Suprapubic skin (tissue), 4 donors: ENCODE measurements around the gene FOXE3. TPM values are rescaled to one million over a fixed set of nuclear protein-coding genes. Genes with fewer than 3 reads are reported as not detected.

Experiments used
- DNase-seq, 2 donors: peaks; one replicate each; pipeline ENCODE4 v3.0.0-alpha.2; 2019; ENCODE audit warnings: low spot score in 2 of 2
- H3K27ac ChIP-seq: fragments of 200-600 bp; sonication (generic); one replicate; pipeline ENCODE4 v1.5.1; 2019
- H3K27me3 ChIP-seq: fragments of 200-600 bp; sonication (generic); one replicate; pipeline ENCODE4 v1.5.1; 2019
- H3K36me3 ChIP-seq: fragments of 200-600 bp; sonication (generic); one replicate; pipeline ENCODE4 v1.5.1; 2019
- H3K4me1 ChIP-seq: fragments of 200-600 bp; sonication (generic); one replicate; pipeline ENCODE4 v1.5.1; 2019
- H3K4me3 ChIP-seq: fragments of 200-600 bp; sonication (generic); one replicate; pipeline ENCODE4 v1.5.1; 2019; ENCODE audit warnings: mild to moderate bottlenecking
- H3K9me3 ChIP-seq: fragments of 200-600 bp; sonication (generic); one replicate; pipeline ENCODE4 v1.5.1; 2019
- CTCF ChIP-seq, 2 donors: fragments of 200-600 bp in 1 of 2; fragments of 450-650 bp in 1 of 2; sonication (generic) in 1 of 2; IDR thresholded peaks; one replicate each; pipeline ENCODE4 v1.5.1; 2016 to 2019; ENCODE audit warnings: antibody characterized with exemption in 2 of 2, mild to moderate bottlenecking in 1 of 2, moderate library complexity in 1 of 2
- EP300 ChIP-seq: sonication (generic); formaldehyde crosslinking; IDR thresholded peaks from one replicate; pipeline ENCODE4 v1.6.1; 2017; ENCODE audit warnings: antibody characterized with exemption
- POLR2A ChIP-seq, 2 donors: fragments of 450-650 bp; IDR thresholded peaks; one replicate each; pipeline ENCODE4 v1.6.1; 2017; ENCODE audit warnings: antibody characterized with exemption in 2 of 2, mild to moderate bottlenecking in 2 of 2, moderate library complexity in 2 of 2
- POLR2AphosphoS5 ChIP-seq, 3 donors: sonication (generic); formaldehyde crosslinking; IDR thresholded peaks; one replicate each; pipeline ENCODE4 v1.6.1; 2017; ENCODE audit warnings: antibody characterized with exemption in 3 of 3
- WGBS: methylation state at CpG from one replicate; pipeline ENCODE4 v1.1.5; 2018; 5-methylcytosine and 5-hydroxymethylcytosine counted together
- total RNA-seq, 4 donors: library from RNA; depleted of rRNA; stranded (reverse); fragments of >200 nt; gene quantifications; one replicate each; pipeline ENCODE4 v1.1.0, GENCODE V29; 2016

The FOXE3 gene
- total RNA-seq, 4 donors from 2014 or later, result not detected

- peaks cover 97% of the 10 kb centered on the region for H3K27me3 ChIP-seq
- H3K9me3 ChIP-seq, result no peaks in the 10 kb centered on the region
- TF ChIP-seq EP300 (no peak), POLR2AphosphoS5 (IDR thresholded peaks at IDR 0.05) (no peak), CTCF (IDR thresholded peaks at IDR 0.05) (no peak), POLR2A (IDR thresholded peaks at IDR 0.05) (no peak)
- no peak for DNase-seq
- no peak overlapping the region for H3K27ac ChIP-seq
- H3K4me3 ChIP-seq, result peak overlapping the region; percentile 41
- no peaks in the 10 kb centered on the region for H3K36me3 ChIP-seq
- H3K4me1 ChIP-seq, result peaks cover 19% of the 10 kb centered on the region
- WGBS, result 12% methylated on average over 15 of the region's 15 CpGs
Observed at GRCh38 chr1:47444297-47444561, 28.1 kb downstream of the FOXE3 start.

- H3K27me3 ChIP-seq, result peaks cover 97% of the 10 kb centered on the region
- peaks cover 18% of the 10 kb centered on the region for H3K4me1 ChIP-seq
- no peaks in the 10 kb centered on the region for H3K36me3 ChIP-seq
- H3K4me3 ChIP-seq, result peak overlapping the region; percentile 41
- no peak for DNase-seq
- WGBS, result 15% methylated on average over 41 of the region's 73 CpGs
- H3K27ac ChIP-seq, result no peak overlapping the region
- H3K9me3 ChIP-seq, result no peaks in the 10 kb centered on the region
- no peak for TF ChIP-seq POLR2A (IDR thresholded peaks at IDR 0.05)
- TF ChIP-seq EP300, result no peak
- no peak for TF ChIP-seq CTCF (IDR thresholded peaks at IDR 0.05)
- TF ChIP-seq POLR2AphosphoS5 (IDR thresholded peaks at IDR 0.05), result no peak
Observed at GRCh38 chr1:47444562-47445465, 28.7 kb downstream of the FOXE3 start.

GRCh38 chr1:47445823-47446550 is 29.9 kb downstream of the FOXE3 start:
- H3K36me3 ChIP-seq, result no peaks in the 10 kb centered on the region
- no peak overlapping the region for H3K27ac ChIP-seq
- TF ChIP-seq CTCF (IDR thresholded peaks at IDR 0.05), result no peak
- TF ChIP-seq EP300, result no peak
- TF ChIP-seq POLR2A (IDR thresholded peaks at IDR 0.05), result no peak
- no peak for TF ChIP-seq POLR2AphosphoS5 (IDR thresholded peaks at IDR 0.05)
- H3K4me1 ChIP-seq, result peaks cover 21% of the 10 kb centered on the region
- DNase-seq, result no peak
- H3K27me3 ChIP-seq, result peaks cover 99% of the 10 kb centered on the region
- 30% methylated on average over 23 of the region's 25 CpGs for WGBS
- H3K4me3 ChIP-seq, result no peak overlapping the region
- no peaks in the 10 kb centered on the region for H3K9me3 ChIP-seq

GRCh38 chr1:47448462-47449222 is 32.6 kb downstream of the FOXE3 start:
- Histone ChIP-seq H3K27ac (no peak overlapping the region), H3K9me3 (no peaks in the 10 kb centered on the region), H3K4me1 (peaks cover 20% of the 10 kb centered on the region), H3K36me3 (no peaks in the 10 kb centered on the region), H3K27me3 (peaks cover 97% of the 10 kb centered on the region), H3K4me3 (no peak overlapping the region)
- TF ChIP-seq POLR2AphosphoS5 (IDR thresholded peaks at IDR 0.05), result no peak
- no peak for TF ChIP-seq CTCF (IDR thresholded peaks at IDR 0.05)
- no peak for DNase-seq
- 37% methylated on average over 4 of the region's 4 CpGs for WGBS
